Mesodermal cell (in vitro differentiated cells): ENCODE results near the gene HS1BP3.

Experiments used
- H3K27ac ChIP-seq: 2 replicates; pipeline ENCODE4 v1.7.0; 2013; ENCODE audit warnings: mild to moderate bottlenecking, low read depth, low read length, moderate library complexity; ENCODE audit not compliant: severe bottlenecking
- H3K36me3 ChIP-seq: 2 replicates; pipeline ENCODE4 v1.7.1; 2013; ENCODE audit warnings: mild to moderate bottlenecking, low read length, moderate library complexity; ENCODE audit not compliant: control insufficient read depth, insufficient read depth
- H3K4me1 ChIP-seq: one replicate; pipeline ENCODE4 v1.7.1; 2013; ENCODE audit warnings: mild to moderate bottlenecking, low read length; ENCODE audit not compliant: insufficient read depth, control insufficient read depth, poor library complexity, severe bottlenecking
- H3K4me3 ChIP-seq: 2 replicates; pipeline ENCODE4 v1.7.0; 2013; ENCODE audit warnings: low read length, control low read depth, mild to moderate bottlenecking; ENCODE audit not compliant: insufficient read depth, poor library complexity, severe bottlenecking; ENCODE audit errors: extremely low read depth
- H3K9me3 ChIP-seq: 2 replicates; pipeline ENCODE4 v1.7.1; 2013; ENCODE audit warnings: mild to moderate bottlenecking, low read length, moderate library complexity; ENCODE audit not compliant: control insufficient read depth
- WGBS, 2 experiments: methylation state at CpG; one replicate each; pipeline ENCODE4 v1.1.5; 2013; ENCODE audit warnings: missing lambda C conversion rate in 2 of 2; ENCODE audit not compliant: insufficient coverage in 2 of 2; 5-methylcytosine and 5-hydroxymethylcytosine counted together

HS1BP3 gene

GRCh38 chr2:20643060-20643459 lies 7.8 kb downstream of the HS1BP3 start:
- peaks cover 28% of the 10 kb centered on the region for H3K36me3 ChIP-seq
- H3K27ac ChIP-seq: no peak overlapping the region
- H3K4me1 ChIP-seq: peaks cover 8% of the 10 kb centered on the region
- no peak overlapping the region for H3K4me3 ChIP-seq
- no peaks in the 10 kb centered on the region for H3K9me3 ChIP-seq
- WGBS, 2 experiments: 98 to 100% methylated on average over 3 to 6 of the region's 7 CpGs

DNA sequence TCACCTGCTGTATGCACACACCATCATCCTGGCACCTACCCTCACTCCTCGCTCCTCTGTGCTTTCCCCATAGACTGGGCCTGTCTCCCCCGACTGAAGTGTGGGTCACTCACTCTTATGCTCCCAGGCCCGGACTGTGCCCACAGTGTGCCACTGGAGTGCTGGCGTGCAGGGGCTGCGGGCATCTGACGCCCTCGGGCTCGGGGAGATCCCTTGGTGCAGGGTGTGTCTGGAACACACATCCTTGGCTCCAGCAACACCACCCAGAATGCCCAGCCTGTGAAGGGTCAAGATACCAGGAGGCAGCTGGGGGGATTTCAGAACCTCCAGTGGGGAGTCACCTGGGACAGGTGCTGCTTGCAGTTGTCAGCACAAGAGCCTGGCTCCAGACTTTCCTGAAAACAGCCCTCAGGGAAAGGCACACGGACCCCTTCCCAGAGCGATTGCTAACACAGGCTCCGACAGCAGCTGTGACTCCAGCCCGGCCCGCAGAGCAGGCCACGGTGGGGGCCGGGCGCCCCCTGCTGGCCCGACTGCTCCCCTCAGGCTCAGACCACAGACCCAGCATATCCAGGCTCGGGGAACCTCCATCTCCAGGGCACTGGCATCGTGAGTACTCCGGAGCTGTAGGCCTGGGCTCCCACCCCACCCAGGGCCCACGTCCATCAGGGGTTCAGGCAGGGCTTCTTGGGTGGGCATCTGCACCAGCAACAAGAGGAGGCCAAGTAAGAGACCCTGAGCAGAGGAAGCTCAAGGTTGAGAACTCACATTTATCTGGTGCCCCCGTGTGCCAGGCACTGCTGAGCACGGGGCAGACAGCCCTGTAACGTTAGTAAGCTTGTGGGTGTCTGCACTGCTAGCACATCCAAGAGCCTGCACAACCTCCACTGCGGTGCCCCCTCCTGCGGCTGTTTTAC lies 8.6 kb downstream of the HS1BP3 start:
- Histone ChIP-seq H3K4me1 (peaks cover 8% of the 10 kb centered on the region), H3K27ac (no peak overlapping the region), H3K36me3 (peaks cover 33% of the 10 kb centered on the region), H3K9me3 (no peaks in the 10 kb centered on the region), H3K4me3 (no peak overlapping the region)
- WGBS, 2 experiments: 36 to 45% methylated on average over 18 to 23 of the region's 26 CpGs

DNA sequence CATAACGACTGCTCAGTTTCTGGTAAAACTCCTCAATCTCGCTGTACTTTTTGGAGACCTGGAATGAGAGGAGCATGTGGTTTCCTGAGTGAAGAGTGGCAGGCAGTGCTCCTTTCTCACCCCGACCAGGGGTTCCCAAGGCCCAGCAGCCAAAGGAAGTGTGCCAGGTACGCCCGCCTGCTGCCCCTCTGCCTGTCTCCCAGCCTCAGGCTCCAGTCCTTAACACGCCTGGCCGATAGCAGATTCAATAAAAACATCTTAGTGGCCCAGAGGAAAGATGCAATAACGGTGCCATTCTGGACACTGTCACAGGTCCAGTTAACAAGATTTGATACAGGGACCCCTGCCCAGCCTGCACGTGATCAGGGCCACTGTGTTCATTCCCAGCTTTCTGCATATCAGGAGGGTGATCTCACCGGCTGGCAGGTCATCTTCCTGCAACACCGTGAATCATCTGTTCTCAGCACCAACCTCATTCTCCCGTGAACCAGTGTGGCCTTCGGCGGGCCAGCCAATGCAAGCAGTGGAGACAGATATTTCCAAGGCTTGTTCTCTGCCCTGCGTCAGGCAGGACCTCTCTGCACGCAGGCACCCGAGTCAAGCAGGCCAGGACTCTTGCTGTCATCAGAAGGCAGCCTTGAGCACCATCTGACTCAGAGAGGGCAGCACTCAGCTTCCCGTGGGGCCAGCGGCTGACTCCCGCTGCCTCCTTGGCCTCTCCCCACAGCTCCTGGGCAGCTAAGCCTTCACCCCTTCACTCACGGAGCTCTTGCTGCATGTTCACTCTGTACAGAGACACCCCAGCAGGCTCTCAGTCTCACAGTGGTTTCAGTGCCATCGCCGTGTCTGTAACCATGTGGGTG lies 9.5 kb downstream of the HS1BP3 start:
- WGBS, 2 experiments: 92% methylated on average over 21 to 23 of the region's 23 CpGs
- Histone ChIP-seq H3K4me1 (peaks cover 8% of the 10 kb centered on the region), H3K4me3 (no peak overlapping the region), H3K9me3 (no peaks in the 10 kb centered on the region), H3K27ac (no peak overlapping the region), H3K36me3 (peaks cover 33% of the 10 kb centered on the region)

- Histone ChIP-seq H3K36me3 (peaks cover 33% of the 10 kb centered on the region), H3K4me1 (peaks cover 10% of the 10 kb centered on the region), H3K27ac (no peak overlapping the region), H3K4me3 (no peak overlapping the region), H3K9me3 (no peaks in the 10 kb centered on the region)
- WGBS, 2 experiments: 88 to 92% methylated on average over 11 to 13 of the region's 14 CpGs
These were observed 10.3 kb downstream of the HS1BP3 start for GRCh38 chr2:20640411-20641122.

DNA sequence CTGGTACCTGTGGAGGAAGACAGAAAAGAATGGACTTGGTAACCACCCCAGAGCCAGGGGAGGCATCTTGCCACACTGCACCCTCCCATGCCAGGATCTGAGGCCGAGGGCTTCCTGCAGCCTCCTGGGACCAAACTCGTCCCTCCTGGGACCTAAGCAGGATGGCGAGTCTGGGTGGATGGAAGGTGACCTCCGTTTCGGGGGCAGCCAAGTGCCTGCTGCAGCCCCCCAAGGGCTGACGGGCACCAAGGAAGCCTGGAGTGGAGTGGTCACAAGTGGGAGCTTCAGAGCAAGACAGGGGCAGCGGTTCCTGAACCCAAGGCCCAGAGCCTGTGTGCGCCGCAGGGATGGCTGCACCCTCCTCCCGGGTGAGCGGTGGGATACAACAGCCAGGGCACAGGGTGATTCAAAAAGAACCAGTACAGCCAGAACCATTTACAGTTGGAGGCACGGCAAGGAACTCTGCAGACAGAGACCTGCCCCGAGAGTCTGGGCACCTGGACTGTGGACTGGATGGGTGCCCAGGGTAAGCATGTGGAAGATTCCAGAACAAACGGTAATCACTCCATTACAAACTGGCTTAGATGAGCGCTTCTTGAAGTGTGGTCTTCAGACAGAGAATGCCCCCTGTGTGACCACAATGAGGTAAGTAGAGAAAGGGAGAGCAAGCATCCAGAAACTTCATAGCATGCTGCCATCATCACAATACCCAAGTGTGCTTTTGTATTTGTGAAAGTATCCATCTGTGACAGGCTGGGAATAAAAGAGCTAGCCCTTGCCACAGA lies 12.1 kb downstream of the HS1BP3 start:
- WGBS, 2 experiments: 94 to 96% methylated on average over 15 of the region's 15 CpGs
- H3K4me1 ChIP-seq: peaks cover 15% of the 10 kb centered on the region
- H3K9me3 ChIP-seq: no peaks in the 10 kb centered on the region
- H3K4me3 ChIP-seq: no peak overlapping the region
- H3K27ac ChIP-seq: no peak overlapping the region
- peaks cover 25% of the 10 kb centered on the region for H3K36me3 ChIP-seq

DNA sequence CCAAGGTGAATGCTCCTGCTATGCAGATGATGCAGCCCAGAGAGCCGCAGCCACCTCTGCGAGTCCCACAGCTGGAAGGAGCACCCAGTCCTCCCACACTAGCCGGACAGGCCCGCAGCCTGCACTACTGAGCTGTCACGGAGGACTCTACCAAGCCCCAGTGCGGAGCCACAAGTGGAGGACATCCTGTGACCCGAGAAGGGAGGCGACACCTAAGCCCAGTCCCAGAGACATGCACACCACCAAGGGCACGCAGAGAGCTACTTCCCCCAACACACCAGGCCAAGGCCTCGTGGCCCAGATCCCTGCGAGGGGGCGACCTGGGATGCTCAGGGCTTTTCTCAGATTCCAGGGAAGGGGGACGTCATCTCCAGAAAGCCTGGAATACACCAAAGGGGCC lies 12.9 kb downstream of the HS1BP3 start:
- Histone ChIP-seq H3K4me3 (no peak overlapping the region), H3K9me3 (no peaks in the 10 kb centered on the region), H3K27ac (no peak overlapping the region), H3K36me3 (peaks cover 27% of the 10 kb centered on the region), H3K4me1 (peaks cover 15% of the 10 kb centered on the region)
- 88 to 98% methylated on average over 4 to 11 of the region's 13 CpGs for WGBS, 2 experiments

GRCh38 chr2:20637147-20637546 lies 13.8 kb downstream of the HS1BP3 start:
- peaks cover 14% of the 10 kb centered on the region for H3K4me1 ChIP-seq
- peaks cover 30% of the 10 kb centered on the region for H3K36me3 ChIP-seq
- H3K9me3 ChIP-seq: no peaks in the 10 kb centered on the region
- H3K27ac ChIP-seq: no peak overlapping the region
- H3K4me3 ChIP-seq: no peak overlapping the region
- whole genome bisulfite sequencing, 2 experiments: 93 to 97% methylated on average over 9 to 11 of the region's 13 CpGs

DNA sequence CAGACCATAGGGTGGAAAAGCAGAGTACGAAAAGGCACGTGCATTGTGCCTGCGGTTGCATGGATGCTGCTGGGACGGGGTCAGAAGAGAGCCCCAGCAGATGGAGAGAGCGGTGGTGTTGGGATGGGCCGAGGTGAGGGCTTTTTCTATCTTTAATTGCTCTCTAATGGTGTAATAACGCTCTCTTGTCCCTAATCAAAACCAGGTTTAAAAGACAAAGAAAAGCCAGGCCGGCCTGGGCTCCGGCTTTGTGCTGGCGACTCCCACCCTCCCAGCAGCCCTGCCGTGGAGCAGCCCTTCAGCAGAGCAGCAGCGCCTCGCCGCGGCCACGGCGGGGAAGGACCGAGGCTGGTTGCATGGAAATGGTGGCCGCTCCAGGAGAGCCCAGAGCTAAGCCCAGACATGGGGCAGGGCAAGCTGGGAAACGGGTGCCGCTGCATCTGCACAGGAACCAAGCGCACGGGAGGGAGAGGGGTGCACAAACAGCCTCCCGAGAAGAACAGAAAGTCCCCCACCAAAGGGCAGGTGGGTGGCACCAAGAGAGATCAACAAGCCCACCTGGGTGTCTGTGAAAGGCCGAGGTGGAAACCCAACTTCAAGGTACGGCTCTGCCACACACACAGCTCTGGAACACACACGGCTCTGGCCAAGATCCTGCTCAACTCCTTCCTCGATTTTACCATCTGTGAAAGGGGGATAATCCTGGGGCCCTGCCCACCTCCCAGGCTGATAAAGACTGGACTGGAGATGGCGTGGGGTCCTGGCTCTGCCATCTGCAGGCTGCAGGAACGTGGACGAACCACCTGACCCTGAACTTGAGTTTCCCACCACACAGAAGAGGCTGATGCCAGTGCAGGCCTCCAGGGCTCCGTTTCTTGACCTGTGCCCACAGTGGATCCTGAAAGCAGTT lies 15.0 kb downstream of the HS1BP3 start:
- H3K36me3 ChIP-seq: peaks cover 33% of the 10 kb centered on the region
- H3K27ac ChIP-seq: no peak overlapping the region
- H3K4me1 ChIP-seq: peaks cover 7% of the 10 kb centered on the region
- WGBS, 2 experiments: 30 to 43% methylated on average over 26 to 28 of the region's 32 CpGs
- no peak overlapping the region for H3K4me3 ChIP-seq
- H3K9me3 ChIP-seq: no peaks in the 10 kb centered on the region

DNA sequence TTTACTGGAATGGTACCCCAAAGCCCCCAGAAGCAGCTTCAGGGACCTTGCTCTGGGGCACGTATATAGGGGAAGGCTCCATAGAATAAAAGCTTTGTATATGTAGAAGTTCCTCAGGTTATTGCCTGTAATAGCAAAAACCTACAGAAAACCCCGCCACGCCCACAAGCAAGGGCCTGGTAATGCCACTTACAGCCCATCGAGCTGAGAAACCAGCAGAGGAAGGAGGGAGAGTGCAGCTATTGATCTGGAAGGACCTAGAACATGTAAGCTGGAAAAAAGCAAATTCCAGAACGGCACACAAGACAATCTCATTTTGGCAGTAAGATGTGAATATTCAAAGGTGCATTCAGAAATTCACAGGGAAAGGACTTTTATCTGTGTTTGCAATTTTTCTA lies 15.8 kb downstream of the HS1BP3 start:
- no peaks in the 10 kb centered on the region for H3K9me3 ChIP-seq
- H3K4me3 ChIP-seq: no peak overlapping the region
- H3K27ac ChIP-seq: no peak overlapping the region
- H3K4me1 ChIP-seq: peaks cover 7% of the 10 kb centered on the region
- H3K36me3 ChIP-seq: peaks cover 34% of the 10 kb centered on the region
- WGBS, 2 experiments: 80 to 90% methylated on average over 2 to 5 of the region's 5 CpGs
